ENCODE results near the gene TMEM212. TPM values are rescaled to one million over a fixed set of nuclear protein-coding genes. Genes with fewer than 3 reads are reported as not detected.

TMEM212 gene
- total RNA-seq = not detected
- long read RNA-seq = 0 reads

DNA sequence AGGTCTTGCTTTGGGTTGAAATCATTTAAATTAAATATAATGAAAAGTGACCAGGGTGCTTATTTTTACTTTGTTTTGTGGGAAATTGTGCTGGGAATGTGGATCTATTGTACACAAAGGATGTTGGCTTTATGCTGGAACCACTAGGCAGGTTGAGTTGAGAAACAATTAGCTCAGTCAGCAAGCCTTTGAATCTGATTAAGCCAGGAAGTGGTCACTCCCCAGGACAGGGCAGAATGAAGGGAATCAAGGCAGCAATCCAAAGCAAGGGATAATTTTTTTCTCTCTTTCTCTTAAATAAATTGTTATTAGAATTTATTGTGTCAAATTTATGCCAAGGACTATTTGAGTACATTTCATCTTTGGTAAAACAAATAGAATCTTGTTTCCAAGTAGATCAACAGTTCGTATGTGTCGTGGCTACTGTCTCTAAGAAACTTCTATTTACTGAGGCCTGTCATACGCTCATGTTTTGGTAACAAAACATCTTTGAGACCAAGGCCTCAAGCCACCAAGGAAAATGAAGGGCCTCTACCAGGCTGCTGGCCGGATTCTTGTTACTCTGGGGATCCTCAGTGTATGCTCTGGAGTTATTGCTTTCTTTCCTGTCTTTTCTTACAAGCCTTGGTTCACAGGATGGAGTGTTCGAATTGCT, at the start of gene TMEM212:
Gene TMEM212, plus strand, starts transcription at position 486 of the 655 bp plus-strand sequence. Its CDS starts 35 bp downstream, at position 521.
- intact Hi-C loops (cut with DNase I) = no loop called here
- peak in 1 of 2 donors; percentile 39 for ATAC-seq
- DNase-seq = no peak

DNA sequence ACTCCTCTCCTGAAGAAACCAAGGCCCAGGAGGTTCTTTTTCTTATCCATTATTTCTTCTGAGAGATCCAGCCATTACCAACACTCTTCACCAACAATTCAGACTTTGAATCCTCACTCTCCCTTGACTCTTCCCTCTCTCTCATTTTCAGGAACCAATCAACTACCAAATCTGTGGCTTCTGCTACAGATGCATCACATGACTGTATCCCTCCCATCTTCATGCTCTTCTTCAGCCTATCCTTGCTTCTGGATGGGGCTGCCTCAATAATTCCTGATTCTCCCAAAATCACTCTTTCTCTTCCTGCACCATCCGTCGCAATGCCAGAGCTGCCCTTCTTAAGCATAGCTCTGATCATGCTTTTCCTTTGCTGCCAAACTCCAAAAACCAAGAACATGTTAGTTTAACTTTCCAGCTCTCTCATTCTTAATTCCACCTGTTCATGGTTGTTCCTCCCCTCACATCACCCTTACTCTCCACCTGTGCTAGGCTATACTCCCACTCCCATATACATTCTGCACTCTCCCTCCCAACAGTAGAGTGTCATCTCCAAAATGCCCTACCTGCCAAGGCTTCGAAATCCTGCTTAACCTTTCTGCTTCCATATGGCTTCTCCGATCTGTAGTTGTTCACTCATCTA, 46.4 kb upstream of the TMEM212 start:
- ATAC-seq = no peak
- intact Hi-C loops (cut with DNase I) = no loop called here
- no peak for DNase-seq

GRCh38 chr3:171797265-171797679, 45.9 kb upstream of the TMEM212 start:
- DNase-seq = no peak
- intact Hi-C loops (cut with DNase I) = no loop called here
- ATAC-seq = no peak

GRCh38 chr3:171797873-171798272, 45.3 kb upstream of the TMEM212 start:
- intact Hi-C loops (cut with DNase I) = no loop called here
- DNase-seq (no peak), ATAC-seq (no peak)

DNA sequence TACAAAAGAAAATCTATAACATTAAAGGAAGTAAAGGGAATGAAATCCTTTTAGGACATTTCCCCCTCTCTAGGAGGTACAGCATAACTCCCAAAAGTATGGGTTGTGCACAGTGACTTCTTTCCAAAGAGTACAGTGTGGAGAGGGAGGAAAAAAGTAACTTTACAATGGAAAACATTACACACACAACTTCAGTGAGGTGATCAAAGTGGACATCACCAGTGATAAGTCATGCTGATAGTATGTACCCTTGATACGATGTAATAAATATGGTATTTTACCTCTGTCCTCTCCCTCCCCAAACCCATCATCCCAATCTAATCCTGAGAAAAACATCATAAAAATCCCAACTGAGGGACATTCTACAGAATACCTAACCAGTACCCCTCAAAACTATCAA, 43.6 kb upstream of the TMEM212 start:
- DNase-seq (no peak), ATAC-seq (no peak)
- intact Hi-C loops (cut with DNase I) = no loop called here

- peak in 1 of 2 donors; percentile 41 for ATAC-seq
- no peak for DNase-seq
- intact Hi-C loops (cut with DNase I) = no loop called here
These were observed 41.2 kb upstream of the TMEM212 start for GRCh38 chr3:171801738-171802589.

- intact Hi-C loops (cut with DNase I) = no loop called here
- no peak for DNase-seq
- no peak for ATAC-seq
These were observed 40.6 kb upstream of the TMEM212 start for GRCh38 chr3:171802590-171802956.

- ATAC-seq = no peak
- DNase-seq = no peak
- intact Hi-C loops (cut with DNase I) = no loop called here
These were observed 40.1 kb upstream of the TMEM212 start for GRCh38 chr3:171803044-171803443.

- intact Hi-C loops (cut with DNase I) = no loop called here
- peak; percentile 37 for DNase-seq
- ATAC-seq = peak in 1 of 2 donors; percentile 13
These were observed 38.3 kb upstream of the TMEM212 start for GRCh38 chr3:171804618-171805389.

DNA sequence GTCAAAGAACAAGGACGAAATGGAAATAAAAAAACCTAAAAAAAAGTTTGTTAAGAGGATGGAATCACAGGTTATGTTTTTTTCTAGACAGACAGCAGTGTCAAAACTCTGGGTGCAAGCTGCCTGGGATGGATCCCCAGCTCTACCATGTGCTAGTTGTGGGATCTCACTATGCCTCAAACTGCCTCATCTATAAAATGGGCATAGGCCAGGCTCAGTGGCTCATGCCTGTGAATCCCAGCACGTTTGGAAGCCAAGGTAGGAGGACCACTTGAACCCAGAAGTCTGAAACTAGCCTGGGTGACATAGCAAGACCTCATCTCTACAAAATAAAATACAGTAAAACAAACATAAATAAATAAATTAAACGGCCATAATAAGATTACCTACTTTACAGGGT, 37.5 kb upstream of the TMEM212 start:
- intact Hi-C loops (cut with DNase I) = no loop called here
- no peak for ATAC-seq
- no peak for DNase-seq

DNA sequence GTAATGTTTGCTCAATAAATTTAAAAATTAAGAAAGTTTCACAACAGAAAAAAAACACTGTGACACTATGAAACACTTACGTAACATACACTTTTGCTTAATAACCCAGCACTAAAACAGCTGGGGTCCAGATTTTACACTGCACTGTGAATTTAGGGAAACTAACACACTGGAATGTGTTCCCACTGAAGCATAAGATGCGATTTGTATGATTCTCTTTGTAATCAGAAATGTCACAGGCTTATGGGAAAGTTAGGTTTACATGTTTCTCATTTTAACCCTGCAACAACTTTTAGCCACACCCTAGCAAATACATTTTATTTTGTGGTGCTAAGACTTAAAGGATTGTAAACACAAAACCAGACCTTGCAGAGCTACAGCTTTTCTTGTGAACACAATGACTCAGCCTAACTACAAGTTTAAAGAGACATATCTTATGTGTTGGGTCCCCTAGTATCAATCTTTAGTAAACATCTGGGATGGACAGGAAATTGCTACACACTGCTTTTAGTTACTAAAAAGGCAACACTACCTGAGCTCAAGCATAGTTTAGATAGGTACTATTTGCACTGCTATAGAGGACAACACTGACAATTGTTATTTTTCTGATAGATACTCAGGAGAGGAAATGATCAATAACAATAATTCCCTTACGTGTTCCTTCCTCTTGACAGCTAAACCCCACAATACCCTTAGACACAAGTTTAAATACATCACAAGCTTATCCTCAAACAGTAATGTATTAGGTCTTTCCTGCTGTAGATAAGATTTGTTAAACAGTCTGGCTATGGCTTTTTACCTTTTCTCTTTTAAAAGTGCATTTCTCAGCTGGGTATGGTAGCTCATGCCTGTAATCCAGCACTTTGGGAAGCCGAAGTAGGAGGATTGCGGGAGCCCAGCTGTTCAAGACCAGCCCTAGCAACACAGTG, 36.7 kb upstream of the TMEM212 start:
- ATAC-seq (no peak), DNase-seq (no peak)
- intact Hi-C loops (cut with DNase I) = no loop called here

DNA sequence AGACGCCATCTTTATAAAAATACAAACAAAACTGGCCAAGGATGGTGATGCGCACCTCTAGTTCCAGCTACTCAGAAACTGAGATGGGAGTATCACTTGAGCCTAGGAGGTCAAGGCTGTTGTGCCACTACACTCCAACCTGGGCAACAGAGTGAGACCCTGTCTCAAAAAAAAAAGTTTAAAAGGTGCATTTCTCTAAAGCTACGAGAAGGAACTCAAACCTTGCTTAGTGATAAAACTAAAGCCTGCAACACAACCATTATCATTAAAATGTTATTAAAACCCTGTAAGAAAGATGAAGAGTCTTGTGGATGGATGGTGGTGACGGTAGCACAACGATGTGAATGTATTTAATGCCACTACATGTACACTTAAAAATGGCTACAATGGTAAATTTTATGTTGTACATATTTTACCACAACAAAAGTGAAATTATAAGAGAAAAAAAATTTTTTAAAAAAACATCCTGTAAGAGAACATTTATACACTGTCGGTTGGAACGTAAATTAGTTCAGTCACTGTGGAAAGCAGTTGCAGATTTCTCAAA, 35.9 kb upstream of the TMEM212 start:
- intact Hi-C loops (cut with DNase I) = no loop called here
- no peak for DNase-seq
- no peak for ATAC-seq

GRCh38 chr3:171807806-171808205, 35.3 kb upstream of the TMEM212 start:
- ATAC-seq (no peak), DNase-seq (no peak)
- intact Hi-C loops (cut with DNase I) = no loop called here

DNA sequence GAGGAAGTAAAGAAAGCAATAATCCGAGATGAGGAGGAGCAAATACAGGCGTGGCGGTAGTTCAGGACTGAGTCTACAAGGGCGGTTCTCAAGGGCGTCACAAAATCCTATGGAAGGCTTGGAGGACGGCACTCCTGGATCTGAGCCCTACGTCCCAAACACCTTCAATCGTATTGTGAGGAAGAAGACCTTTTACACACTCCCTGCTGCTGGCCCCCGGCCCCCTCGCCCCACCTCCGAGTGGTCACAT, 33.6 kb upstream of the TMEM212 start:
- ATAC-seq = peak; percentile 6 to 29
- DNase-seq = no peak
- intact Hi-C loops (cut with DNase I) = no loop called here

DNA sequence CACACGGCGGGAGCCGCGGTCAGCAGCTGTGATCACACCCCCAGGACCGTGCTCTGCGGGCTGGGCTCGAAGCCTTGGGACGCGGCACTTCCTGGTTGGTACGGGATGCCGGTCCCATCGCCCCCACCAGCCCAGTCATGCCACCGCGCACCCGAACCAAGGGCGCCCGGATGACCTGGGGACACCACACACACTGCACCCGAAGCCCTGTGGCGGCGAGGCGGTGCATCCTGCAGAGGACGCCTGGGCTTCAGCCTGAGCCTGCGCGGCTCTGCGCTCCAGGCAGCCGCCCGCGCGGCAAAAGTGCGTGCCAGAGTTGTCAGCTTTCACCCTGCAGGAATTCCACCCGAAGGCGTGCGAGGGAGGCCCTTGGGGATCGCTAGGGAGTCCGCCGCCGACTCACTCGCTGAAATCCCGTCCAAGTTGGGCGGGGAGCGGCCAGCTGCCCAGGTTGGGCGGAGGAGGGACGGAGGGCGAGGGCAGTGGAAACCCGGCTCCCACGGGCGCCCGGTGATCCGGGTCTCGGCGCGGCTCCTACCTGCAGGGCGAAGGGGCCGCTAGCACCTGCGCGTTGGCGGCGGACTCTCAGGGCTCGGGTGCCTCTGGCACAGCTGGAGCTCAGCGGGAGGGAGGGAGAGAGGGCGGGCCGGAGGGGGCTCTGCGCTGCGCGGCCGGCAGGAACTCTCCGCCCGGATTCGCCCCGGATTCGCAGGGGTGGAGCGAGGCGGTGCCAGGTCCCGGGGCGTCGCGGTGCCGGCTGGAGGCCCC, 33.1 kb upstream of the TMEM212 start, which contains the start of gene PLD1:
Gene PLD1, minus strand, starts transcription at position 623 of the 768 bp plus-strand sequence. CDS start 72,432 bp downstream, outside the sequence.
- intact Hi-C loops (cut with DNase I) = no loop called here
- DNase-seq = peak; percentile 92

GRCh38 chr3:171810629-171811294, 32.4 kb upstream of the TMEM212 start:
- DNase-seq (no peak), ATAC-seq (no peak)
- intact Hi-C loops (cut with DNase I) = no loop called here

More for the DNA sequence above, 33.1 kb upstream of the TMEM212 start, which contains the start of gene PLD1:
- ATAC-seq = peak; percentile 83 to 90

Measured in left cardiac atrium (tissue), 4 donors.